Measurements from ENCODE around the gene PLXDC1. TPM values are rescaled to one million over a fixed set of nuclear protein-coding genes. Genes with fewer than 3 reads are reported as not detected.

The PLXDC1 gene
- total and polyA plus RNA-seq, 9 donors: 11.6 to 58.6 (median 32.3) TPM

- no peak for TF ChIP-seq EP300 (IDR thresholded peaks at IDR 0.05)
- TF ChIP-seq CTCF (IDR thresholded peaks at IDR 0.05): no peak
- intact Hi-C loops (cut with DNase I): loop anchor here in 1 of 4 donors (10.0 kb wide), 1 partner anchor 52 kb away; no protein-coding TSS in a partner anchor
- 90 to 93% (median 93%) methylated on average over 16 of the region's 16 CpGs for WGBS, 3 donors
- Histone ChIP-seq H3K4me1 (ENCODE audit: insufficient read depth) (peaks cover 5% of the 10 kb centered on the region), H3K9me3 (no peaks in the 10 kb centered on the region), H3K27ac (no peak overlapping the region), H3K36me3 (no peaks in the 10 kb centered on the region), H3K27me3 (no peaks in the 10 kb centered on the region), H3K4me3 (no peak overlapping the region)
- no peak for DNase-seq
Observed at GRCh38 chr17:39192901-39193300, 41.5 kb upstream of the PLXDC1 start.

GRCh38 chr17:39191750-39192510 is 40.5 kb upstream of the PLXDC1 start:
- no peak for TF ChIP-seq CTCF (IDR thresholded peaks at IDR 0.05)
- no peak for TF ChIP-seq EP300 (IDR thresholded peaks at IDR 0.05)
- TF ChIP-seq POLR2A (IDR thresholded peaks at IDR 0.05): no peak
- Histone ChIP-seq H3K36me3 (no peaks in the 10 kb centered on the region), H3K4me3 (no peak overlapping the region), H3K27ac (no peak overlapping the region), H3K4me1 (ENCODE audit: insufficient read depth) (peaks cover 4% of the 10 kb centered on the region), H3K27me3 (no peaks in the 10 kb centered on the region), H3K9me3 (no peaks in the 10 kb centered on the region)
- intact Hi-C loops (cut with DNase I): loop anchor here in 1 of 4 donors (10.0 kb wide), 1 partner anchor 53 kb away; no protein-coding TSS in a partner anchor
- 80 to 89% (median 83%) methylated on average over 9 of the region's 9 CpGs for WGBS, 3 donors
- DNase-seq: no peak

- 89 to 92% (median 91%) methylated on average over 9 of the region's 9 CpGs for WGBS, 3 donors
- Histone ChIP-seq H3K4me3 (no peak overlapping the region), H3K9me3 (no peaks in the 10 kb centered on the region), H3K4me1 (ENCODE audit: insufficient read depth) (no peaks in the 10 kb centered on the region), H3K27ac (no peak overlapping the region), H3K27me3 (no peaks in the 10 kb centered on the region), H3K36me3 (no peaks in the 10 kb centered on the region)
- no peak for TF ChIP-seq CTCF (IDR thresholded peaks at IDR 0.05)
- TF ChIP-seq EP300 (IDR thresholded peaks at IDR 0.05): no peak
- TF ChIP-seq POLR2A (IDR thresholded peaks at IDR 0.05): no peak
- no peak for DNase-seq
- intact Hi-C loops (cut with DNase I): no loop called here
Observed at GRCh38 chr17:39187152-39187830, 35.9 kb upstream of the PLXDC1 start.

GRCh38 chr17:39186481-39187002 is 35.1 kb upstream of the PLXDC1 start:
- Histone ChIP-seq H3K9me3 (no peaks in the 10 kb centered on the region), H3K4me1 (ENCODE audit: insufficient read depth) (no peaks in the 10 kb centered on the region), H3K36me3 (no peaks in the 10 kb centered on the region), H3K27ac (no peak overlapping the region), H3K4me3 (no peak overlapping the region), H3K27me3 (no peaks in the 10 kb centered on the region)
- 72 to 76% (median 74%) methylated on average over 15 of the region's 15 CpGs for WGBS, 3 donors
- DNase-seq: no peak
- TF ChIP-seq CTCF (IDR thresholded peaks at IDR 0.05): no peak
- TF ChIP-seq EP300 (IDR thresholded peaks at IDR 0.05): no peak
- no peak for TF ChIP-seq POLR2A (IDR thresholded peaks at IDR 0.05)
- intact Hi-C loops (cut with DNase I): no loop called here
